Nephron progenitor cell (in vitro differentiated cells): Measurements from ENCODE around the gene FOXP1.

ENCODE experiments used
- DNase-seq: peaks from one replicate; pipeline ENCODE4 v3.0.0; 2021
- H3K27ac Mint-ChIP-seq: 2 replicates; pipeline ENCODE4 v1.8.0; 2021; ENCODE audit warnings: mild to moderate bottlenecking, moderate library complexity, mixed read lengths
- H3K27me3 Mint-ChIP-seq: 2 replicates; pipeline ENCODE4 v1.8.0; 2021; ENCODE audit warnings: mild to moderate bottlenecking, low read depth, mixed read lengths; ENCODE audit not compliant: poor library complexity
- H3K36me3 Mint-ChIP-seq: 2 replicates; pipeline ENCODE4 v1.8.0; 2021; ENCODE audit warnings: low read depth, mixed read lengths
- H3K4me1 Mint-ChIP-seq: 2 replicates; pipeline ENCODE4 v1.8.0; 2021; ENCODE audit warnings: mixed read lengths
- H3K4me3 Mint-ChIP-seq: 2 replicates; pipeline ENCODE4 v1.8.0; 2021; ENCODE audit warnings: mild to moderate bottlenecking, moderate library complexity, mixed read lengths
- H3K9me3 Mint-ChIP-seq: 2 replicates; pipeline ENCODE4 v1.8.0; 2021; ENCODE audit warnings: mild to moderate bottlenecking, moderate library complexity, mixed read lengths
- TF ChIP-seq, protein P1 (sequence below): fragments of 200-600 bp; sonication (generic); IDR thresholded peaks from 2 replicates; pipeline ENCODE4 v1.5.0; 2021; ENCODE audit warnings: antibody characterized with exemption

The FOXP1 gene

DNA sequence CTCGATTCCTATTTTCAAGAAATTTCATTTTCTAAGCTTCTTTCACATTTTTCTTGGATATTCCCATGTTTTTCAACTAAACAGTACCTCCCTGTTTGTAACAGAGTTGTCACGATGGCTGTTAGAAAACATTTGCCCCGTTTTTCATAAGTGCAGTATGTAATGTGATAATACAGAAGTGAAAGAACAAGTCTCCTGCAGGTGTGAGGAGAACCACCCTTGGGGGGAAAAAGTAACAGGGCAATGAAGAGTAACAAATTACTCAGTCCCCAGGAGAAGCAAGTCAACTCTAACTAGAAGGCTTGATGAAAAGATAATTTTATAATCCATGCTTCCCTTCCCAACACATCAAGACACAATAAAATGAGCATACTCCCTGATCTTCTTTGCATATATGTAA is 493.3 kb downstream of the FOXP1 start:
- Mint-ChIP-seq H3K4me3 (no peak overlapping the region), H3K27ac (no peak overlapping the region), H3K36me3 (peaks cover 43% of the 10 kb centered on the region), H3K27me3 (no peaks in the 10 kb centered on the region), H3K4me1 (peaks cover 8% of the 10 kb centered on the region), H3K9me3 (no peaks in the 10 kb centered on the region)
- TF ChIP-seq, protein P1, sequence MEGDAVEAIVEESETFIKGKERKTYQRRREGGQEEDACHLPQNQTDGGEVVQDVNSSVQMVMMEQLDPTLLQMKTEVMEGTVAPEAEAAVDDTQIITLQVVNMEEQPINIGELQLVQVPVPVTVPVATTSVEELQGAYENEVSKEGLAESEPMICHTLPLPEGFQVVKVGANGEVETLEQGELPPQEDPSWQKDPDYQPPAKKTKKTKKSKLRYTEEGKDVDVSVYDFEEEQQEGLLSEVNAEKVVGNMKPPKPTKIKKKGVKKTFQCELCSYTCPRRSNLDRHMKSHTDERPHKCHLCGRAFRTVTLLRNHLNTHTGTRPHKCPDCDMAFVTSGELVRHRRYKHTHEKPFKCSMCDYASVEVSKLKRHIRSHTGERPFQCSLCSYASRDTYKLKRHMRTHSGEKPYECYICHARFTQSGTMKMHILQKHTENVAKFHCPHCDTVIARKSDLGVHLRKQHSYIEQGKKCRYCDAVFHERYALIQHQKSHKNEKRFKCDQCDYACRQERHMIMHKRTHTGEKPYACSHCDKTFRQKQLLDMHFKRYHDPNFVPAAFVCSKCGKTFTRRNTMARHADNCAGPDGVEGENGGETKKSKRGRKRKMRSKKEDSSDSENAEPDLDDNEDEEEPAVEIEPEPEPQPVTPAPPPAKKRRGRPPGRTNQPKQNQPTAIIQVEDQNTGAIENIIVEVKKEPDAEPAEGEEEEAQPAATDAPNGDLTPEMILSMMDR = no peak
- DNase-seq = no peak

DNA sequence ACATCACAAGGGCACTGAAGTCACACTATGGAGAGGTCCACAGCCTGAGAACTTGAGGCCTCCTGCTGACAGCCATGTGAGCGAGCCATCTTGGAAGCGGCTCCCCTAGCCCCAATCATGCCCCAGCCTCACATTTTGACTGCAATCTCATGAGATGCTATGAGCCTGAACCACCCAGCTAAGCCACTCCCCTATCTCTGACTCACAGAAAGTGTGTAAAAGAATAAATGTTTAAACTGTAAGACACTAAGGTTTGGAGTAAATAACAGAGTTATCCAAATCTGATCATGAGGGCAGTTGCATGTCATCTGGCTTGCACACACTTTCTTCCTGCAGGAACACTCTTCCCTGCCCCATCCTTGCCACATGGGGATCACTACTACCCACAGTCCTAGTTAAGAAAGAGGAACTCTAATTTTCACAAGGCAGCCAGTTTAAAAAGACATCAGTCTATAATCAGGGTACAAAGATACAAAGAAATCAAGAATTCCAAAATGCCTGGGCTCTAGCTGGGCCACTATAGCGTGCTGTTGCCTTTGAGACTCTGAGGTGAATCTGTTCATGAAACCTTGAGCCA is 494.2 kb downstream of the FOXP1 start:
- peaks cover 8% of the 10 kb centered on the region for H3K4me1 Mint-ChIP-seq
- DNase-seq = no peak
- H3K27ac Mint-ChIP-seq = no peak overlapping the region
- H3K36me3 Mint-ChIP-seq = peaks cover 35% of the 10 kb centered on the region
- no peak overlapping the region for H3K4me3 Mint-ChIP-seq
- no peaks in the 10 kb centered on the region for H3K9me3 Mint-ChIP-seq
- H3K27me3 Mint-ChIP-seq = no peaks in the 10 kb centered on the region
- TF ChIP-seq, protein P1 = no peak

DNA sequence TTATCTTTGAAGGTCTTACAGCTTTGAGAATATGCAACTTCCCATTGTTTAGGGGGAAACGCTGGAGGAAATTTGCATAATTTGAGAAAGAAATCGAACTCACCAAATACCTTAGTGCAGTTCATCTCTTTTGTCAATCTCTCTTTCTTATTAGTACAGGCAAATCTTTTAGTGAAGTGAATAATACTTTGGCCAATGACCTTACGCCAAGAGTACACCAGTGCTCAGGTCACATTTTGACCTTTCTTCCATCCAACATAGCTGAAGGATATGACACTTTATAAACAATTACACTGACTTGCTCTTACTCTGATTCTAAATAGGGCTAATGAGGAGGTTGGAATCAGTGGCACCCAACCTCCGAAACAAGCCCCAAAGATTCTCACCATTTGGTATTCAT is 494.8 kb downstream of the FOXP1 start:
- Mint-ChIP-seq H3K27ac (no peak overlapping the region), H3K27me3 (no peaks in the 10 kb centered on the region), H3K4me1 (peaks cover 10% of the 10 kb centered on the region), H3K9me3 (no peaks in the 10 kb centered on the region), H3K4me3 (no peak overlapping the region), H3K36me3 (peaks cover 39% of the 10 kb centered on the region)
- no peak for DNase-seq
- TF ChIP-seq, protein P1 = no peak

DNA sequence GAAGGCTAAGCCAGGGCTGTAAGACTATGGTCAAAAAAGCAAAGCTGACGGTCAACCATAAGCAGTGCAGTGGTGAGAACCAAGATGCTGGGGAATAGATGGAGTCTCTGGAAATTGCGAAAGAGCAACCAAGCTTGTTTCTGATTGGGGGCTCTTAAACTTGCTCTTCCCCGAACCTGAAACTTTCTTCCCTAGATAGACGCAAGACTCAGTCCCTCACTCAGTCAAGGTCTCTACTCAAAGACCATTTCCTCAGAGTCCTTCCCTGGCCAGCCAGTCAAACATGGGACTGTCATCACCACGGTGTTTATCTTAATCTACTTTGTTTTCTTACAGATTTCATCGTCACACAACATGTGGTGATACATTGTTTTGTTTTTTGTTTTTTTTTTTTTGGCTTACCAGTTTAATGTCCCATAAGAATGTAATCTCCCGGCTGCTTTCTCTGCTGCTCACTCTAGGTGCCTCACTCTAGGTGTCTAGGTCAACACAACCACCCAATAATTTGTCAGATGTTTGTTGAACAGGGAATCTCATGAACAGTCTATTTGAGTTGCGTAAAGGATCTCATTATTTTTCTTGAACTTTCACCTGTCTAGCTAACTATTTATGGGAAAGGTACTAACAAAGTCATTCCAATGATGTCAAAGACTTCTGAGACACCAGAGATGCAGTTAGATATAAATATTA is 495.4 kb downstream of the FOXP1 start:
- DNase-seq = no peak
- TF ChIP-seq, protein P1 = no peak
- Mint-ChIP-seq H3K27ac (no peak overlapping the region), H3K36me3 (peaks cover 45% of the 10 kb centered on the region), H3K9me3 (peaks cover 2% of the 10 kb centered on the region), H3K27me3 (no peaks in the 10 kb centered on the region), H3K4me3 (no peak overlapping the region), H3K4me1 (peaks cover 16% of the 10 kb centered on the region)

DNA sequence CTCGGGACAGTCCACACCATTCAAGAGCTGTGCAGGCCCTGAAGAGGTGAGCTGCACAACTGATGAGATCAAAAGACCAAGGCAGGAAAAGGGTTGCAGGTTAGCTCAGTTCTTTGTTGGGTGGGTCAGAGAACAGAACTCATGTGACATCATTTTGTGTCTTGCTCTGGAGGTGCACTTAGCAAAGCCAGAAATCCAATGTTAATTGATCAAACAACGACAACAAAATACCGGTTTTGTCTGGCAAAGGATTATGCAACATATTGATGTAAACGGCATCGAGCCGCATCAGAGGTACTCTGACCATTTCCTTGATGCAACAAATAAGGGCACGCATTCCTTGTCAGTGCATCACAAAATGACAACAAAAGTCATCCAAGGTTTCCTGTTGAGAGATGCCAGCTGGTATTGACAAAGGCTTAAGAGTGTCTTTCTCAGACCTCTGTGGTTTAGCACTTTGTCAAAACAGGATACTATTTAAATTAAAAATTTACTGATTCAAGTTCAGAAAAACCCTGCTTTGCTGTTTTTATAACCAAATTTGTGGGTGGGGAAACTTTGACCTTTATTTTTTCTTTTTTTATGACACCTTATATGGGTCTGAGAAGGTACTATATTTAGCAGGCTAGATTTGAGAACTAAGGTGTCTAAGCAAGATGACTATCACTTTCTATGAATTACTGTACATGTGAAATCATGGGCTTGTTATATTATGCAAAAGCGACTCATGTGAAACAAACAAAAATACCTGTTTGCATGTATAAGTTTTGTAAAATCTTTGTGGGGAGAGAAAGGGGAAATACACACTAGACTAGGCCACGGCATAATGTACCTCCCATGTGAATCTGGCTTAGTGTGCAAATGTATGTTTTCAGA is 496.1 kb downstream of the FOXP1 start:
- TF ChIP-seq, protein P1 = no peak
- Mint-ChIP-seq H3K27ac (no peak overlapping the region), H3K4me1 (peaks cover 17% of the 10 kb centered on the region), H3K36me3 (peaks cover 44% of the 10 kb centered on the region), H3K27me3 (no peaks in the 10 kb centered on the region), H3K9me3 (peaks cover 3% of the 10 kb centered on the region), H3K4me3 (no peak overlapping the region)
- no peak for DNase-seq
